ENCODE results near the gene VGLL4. TPM values are rescaled to one million over a fixed set of nuclear protein-coding genes. Genes with fewer than 3 reads are reported as not detected.

Gene VGLL4
- total RNA-seq, 1 donor from 2014 or later = 82.6 TPM

- Histone ChIP-seq H3K27ac (no peak overlapping the region), H3K9ac (no peak overlapping the region), H3K9me3 (ENCODE audit: low read depth) (no peaks in the 10 kb centered on the region), H2AFZ (replicated peaks) (no peak overlapping the region), H3K36me3 (no peaks in the 10 kb centered on the region), H3K4me1 (peaks cover 32% of the 10 kb centered on the region), H3K4me3 (no peak overlapping the region), H3K27me3 (no peaks in the 10 kb centered on the region), H3K4me2 (no peak overlapping the region), H3F3A (ENCODE audit: low read depth) (no peaks in the 10 kb centered on the region), H3K79me2 (ENCODE audit: low read depth) (peaks cover 100% of the 10 kb centered on the region), H4K20me1 (ENCODE audit: low read depth) (peaks cover 100% of the 10 kb centered on the region)
- TF ChIP-seq EZH2 (IDR thresholded peaks at IDR 0.05) = no peak
- no peak for DNase-seq (ENCODE audit: low spot score)
- Mint-ChIP-seq H3K9me3 (peaks cover 41% of the 10 kb centered on the region), H3K4me3 (no peak overlapping the region), H3K36me3 (peaks cover 55% of the 10 kb centered on the region), H3K4me1 (peaks cover 36% of the 10 kb centered on the region), H3K27me3 (ENCODE audit: insufficient read depth, low read depth) (peaks cover 9% of the 10 kb centered on the region), H3K27ac (no peak overlapping the region)
Observed at GRCh38 chr3:11622586-11623550, 20.8 kb downstream of the VGLL4 start.

- Mint-ChIP-seq H3K36me3 (peaks cover 48% of the 10 kb centered on the region), H3K27me3 (ENCODE audit: insufficient read depth, low read depth) (peaks cover 9% of the 10 kb centered on the region), H3K4me3 (no peak overlapping the region), H3K9me3 (peaks cover 29% of the 10 kb centered on the region), H3K4me1 (peaks cover 54% of the 10 kb centered on the region), H3K27ac (no peak overlapping the region)
- peaks cover 44% of the 10 kb centered on the region for H3K4me1 ChIP-seq
- no peaks in the 10 kb centered on the region for H3K36me3 ChIP-seq
- DNase-seq (ENCODE audit: low spot score) = no peak
- no peaks in the 10 kb centered on the region for H3F3A ChIP-seq (ENCODE audit: low read depth)
- no peaks in the 10 kb centered on the region for H3K27me3 ChIP-seq
- H3K27ac ChIP-seq = no peak overlapping the region
- TF ChIP-seq EZH2 (IDR thresholded peaks at IDR 0.05) = no peak
- no peak for TF ChIP-seq EZH2phosphoT487 (IDR thresholded peaks at IDR 0.05)
- TF ChIP-seq CTCF (IDR thresholded peaks at IDR 0.05) = no peak
- H3K79me2 ChIP-seq (ENCODE audit: low read depth) = peaks cover 100% of the 10 kb centered on the region
- H3K4me3 ChIP-seq = no peak overlapping the region
- no peaks in the 10 kb centered on the region for H3K9me3 ChIP-seq (ENCODE audit: low read depth)
- H3K9ac ChIP-seq = no peak overlapping the region
- H2AFZ ChIP-seq (replicated peaks) = no peak overlapping the region
- no peak overlapping the region for H3K4me2 ChIP-seq
- H4K20me1 ChIP-seq (ENCODE audit: low read depth) = peaks cover 100% of the 10 kb centered on the region
Observed at GRCh38 chr3:11621077-11621476, 22.6 kb downstream of the VGLL4 start.

GRCh38 chr3:11619946-11620652 is 23.6 kb downstream of the VGLL4 start:
- peak overlapping the region; percentile 90 for H3K27ac Mint-ChIP-seq
- H3K4me3 Mint-ChIP-seq = peak overlapping the region; percentile 46
- peak overlapping the region; percentile 27 for H3K27ac ChIP-seq

More at GRCh38 chr3:11619946-11620652, 23.6 kb downstream of the VGLL4 start:
- no peak overlapping the region for H3K4me3 ChIP-seq
- H3F3A ChIP-seq (ENCODE audit: low read depth) = no peaks in the 10 kb centered on the region
- H3K9ac ChIP-seq = no peak overlapping the region
- no peak for DNase-seq (ENCODE audit: low spot score)
- H3K9me3 ChIP-seq (ENCODE audit: low read depth) = no peaks in the 10 kb centered on the region
- peaks cover 54% of the 10 kb centered on the region for H3K4me1 ChIP-seq
- TF ChIP-seq EZH2 (IDR thresholded peaks at IDR 0.05) (no peak), EZH2phosphoT487 (IDR thresholded peaks at IDR 0.05) (no peak), CTCF (IDR thresholded peaks at IDR 0.05) (no peak)
- no peak overlapping the region for H2AFZ ChIP-seq (replicated peaks)
- peaks cover 100% of the 10 kb centered on the region for H4K20me1 ChIP-seq (ENCODE audit: low read depth)
- Mint-ChIP-seq H3K9me3 (peaks cover 27% of the 10 kb centered on the region), H3K27me3 (ENCODE audit: insufficient read depth, low read depth) (peaks cover 8% of the 10 kb centered on the region), H3K4me1 (peaks cover 64% of the 10 kb centered on the region), H3K36me3 (peaks cover 44% of the 10 kb centered on the region)
- no peaks in the 10 kb centered on the region for H3K27me3 ChIP-seq
- no peaks in the 10 kb centered on the region for H3K36me3 ChIP-seq
- peak overlapping the region; percentile 15 for H3K4me2 ChIP-seq
- H3K79me2 ChIP-seq (ENCODE audit: low read depth) = peaks cover 100% of the 10 kb centered on the region

Measured in neural progenitor cell (in vitro differentiated cells).